NK-92 (cell line): Measurements from ENCODE around the gene E2F8.

ENCODE experiments used
- DNase-seq: peaks from one replicate; lab custom pipeline; 2025; ENCODE audit not compliant: unreplicated experiment; lab: John Stamatoyannopoulos, UW

E2F8 gene

DNA sequence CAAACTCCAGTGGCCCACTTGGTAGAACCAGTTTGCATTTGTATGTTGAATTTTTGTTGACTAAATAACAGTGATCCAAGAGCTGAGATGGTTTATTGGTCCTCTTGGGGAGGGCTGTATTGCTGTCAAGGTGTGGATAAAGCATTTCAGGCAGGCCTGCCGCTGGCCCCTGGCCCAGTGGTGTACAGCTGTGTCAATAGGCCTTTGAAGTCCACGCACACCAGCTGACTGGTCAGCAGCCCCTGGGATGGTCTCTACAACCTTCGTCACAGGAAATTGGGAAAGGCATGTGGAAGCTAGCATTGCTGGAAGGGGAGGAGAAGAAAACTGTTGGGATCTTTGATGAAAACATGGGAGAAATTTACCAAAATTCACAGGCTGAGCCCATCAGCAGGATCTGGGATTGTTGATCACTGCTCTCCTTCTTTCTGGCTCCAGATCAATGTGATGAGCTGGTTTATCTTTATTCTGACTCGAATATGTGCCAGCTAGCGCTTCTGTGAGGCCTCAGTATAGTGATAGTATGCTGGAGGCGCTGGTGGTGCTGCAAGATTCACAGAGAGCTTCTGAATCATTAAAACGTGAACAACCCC lies 12.5 kb upstream of the E2F8 start:
- DNase-seq = no peak

DNA sequence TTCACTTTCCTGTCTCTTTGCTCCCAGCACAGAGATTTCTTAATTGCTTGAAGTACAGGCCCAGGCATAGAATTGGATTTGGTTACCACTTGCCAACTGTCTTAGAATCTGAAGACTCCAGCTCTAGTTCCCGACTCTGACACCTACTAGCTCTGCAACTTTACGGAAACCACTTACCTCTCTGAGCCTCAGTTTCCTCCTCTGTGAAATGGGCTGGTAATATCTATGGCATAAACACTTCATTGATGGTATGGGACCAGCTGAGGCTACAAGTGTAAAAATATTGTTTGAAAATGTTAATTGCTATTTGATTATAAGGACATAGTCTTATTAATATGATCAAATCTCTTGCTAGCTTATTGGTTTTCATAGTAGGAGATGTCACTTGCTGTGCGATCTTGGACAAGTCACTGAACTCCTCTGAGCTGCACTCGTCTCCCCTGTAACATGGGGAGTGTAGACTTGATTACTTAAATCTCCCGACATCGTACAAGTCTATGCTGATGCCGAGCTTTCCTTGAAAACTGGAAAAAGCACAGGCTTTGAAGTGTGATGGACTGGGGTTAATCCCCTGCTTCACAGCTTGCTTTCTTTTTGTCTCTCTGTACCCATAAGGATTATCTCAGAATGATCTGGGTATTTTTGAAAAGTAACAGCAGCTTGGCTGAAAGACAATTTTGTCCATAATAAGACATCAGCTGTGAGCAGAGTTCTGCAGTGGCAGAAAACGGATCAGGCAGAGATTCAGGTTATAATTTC lies 11.8 kb upstream of the E2F8 start:
- no peak for DNase-seq

DNA sequence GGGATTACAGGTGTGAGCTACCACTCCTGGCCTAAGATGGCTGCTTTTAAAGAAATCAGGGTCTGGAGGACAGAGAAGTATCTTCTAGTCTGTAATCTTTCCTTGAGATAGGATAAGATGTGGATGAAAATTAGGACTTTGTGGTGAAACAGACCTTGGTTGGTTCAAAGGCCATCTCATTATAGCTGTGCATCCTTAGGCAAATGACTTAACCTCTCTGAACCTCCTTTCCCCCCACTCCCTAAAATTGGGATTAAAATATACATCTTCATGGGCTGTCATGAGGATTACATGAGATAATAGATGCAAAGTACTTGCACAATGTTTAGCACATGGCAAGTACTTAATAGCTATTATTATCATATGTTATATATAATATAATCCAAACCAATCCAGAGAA lies 10.8 kb upstream of the E2F8 start:
- no peak for DNase-seq

DNA sequence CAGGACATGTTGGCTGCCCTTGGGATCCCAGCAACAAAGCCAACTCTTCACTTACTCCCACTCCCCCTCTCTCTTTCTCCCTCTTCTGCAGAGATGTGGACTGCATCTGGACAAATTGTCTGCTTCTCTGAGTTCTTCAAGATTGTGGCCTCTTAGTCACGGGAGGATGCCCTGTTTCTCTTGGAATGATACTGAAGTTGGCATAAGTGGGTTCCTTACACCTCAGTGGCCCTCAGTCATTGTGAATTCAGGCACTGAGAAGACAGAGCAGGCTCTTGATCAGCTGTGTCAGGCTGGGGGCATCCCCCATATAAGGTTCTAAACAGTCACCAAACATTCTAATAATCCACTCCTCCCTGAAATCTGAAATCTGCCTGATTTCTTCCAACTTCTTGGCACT lies 6.1 kb upstream of the E2F8 start:
- no peak for DNase-seq

DNA sequence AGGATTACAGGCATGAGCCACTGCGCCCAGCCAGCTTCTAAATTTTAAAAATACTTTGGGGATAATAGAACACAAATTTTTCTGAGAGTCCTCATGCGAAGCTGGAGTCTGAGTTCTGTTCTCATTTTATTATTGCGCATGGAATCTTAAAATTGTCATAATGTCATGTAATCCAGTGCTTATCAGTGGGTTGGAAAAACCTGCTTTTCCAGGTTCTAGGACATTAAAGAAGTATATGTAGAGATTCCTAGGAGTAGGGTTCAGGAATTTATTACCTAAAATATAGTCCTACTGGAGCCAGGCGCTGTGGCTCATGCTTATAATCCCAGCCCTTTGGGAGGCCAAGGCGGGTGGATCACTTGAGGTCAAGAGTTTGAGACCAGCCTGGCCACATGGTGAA lies 4.6 kb upstream of the E2F8 start:
- DNase-seq = no peak

DNA sequence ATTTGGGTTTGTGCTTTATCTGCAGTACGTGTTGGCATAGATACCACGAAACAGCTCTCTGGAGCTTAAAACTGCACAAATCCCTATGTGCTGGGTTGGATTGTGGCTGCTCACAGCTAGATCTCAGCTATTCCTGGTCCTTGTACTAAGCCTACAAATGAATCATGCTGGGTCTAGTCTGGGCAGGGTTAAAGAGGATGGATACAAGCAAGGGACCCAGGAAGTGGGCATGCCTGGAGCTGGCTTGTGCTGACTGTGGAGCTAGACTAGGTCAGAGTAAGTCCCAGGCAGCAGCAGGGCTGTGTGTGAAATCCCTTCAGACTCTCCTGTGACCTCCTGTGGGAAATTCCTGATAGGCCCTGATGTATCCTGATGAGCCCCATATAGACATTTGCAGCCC lies 3.9 kb upstream of the E2F8 start:
- DNase-seq = no peak

DNA sequence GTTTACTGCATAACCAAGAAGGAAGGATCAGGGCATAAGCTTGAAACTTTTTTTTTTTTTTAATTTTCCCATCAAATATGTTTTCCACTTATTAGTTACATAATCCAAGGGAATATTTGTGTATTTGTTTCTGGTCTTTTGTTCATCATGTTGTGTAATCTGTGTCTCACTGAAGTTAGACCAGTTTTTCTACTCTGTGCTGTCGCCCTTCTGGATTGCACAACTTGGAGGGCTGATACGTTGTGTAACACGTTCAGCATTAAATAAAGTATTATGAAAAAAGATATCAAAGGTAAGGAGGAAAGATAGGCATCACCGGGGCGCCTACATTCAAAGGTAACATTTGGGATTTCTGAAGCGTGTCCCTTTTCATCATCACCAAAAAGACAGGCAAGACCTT lies 3.3 kb upstream of the E2F8 start:
- no peak for DNase-seq

DNA sequence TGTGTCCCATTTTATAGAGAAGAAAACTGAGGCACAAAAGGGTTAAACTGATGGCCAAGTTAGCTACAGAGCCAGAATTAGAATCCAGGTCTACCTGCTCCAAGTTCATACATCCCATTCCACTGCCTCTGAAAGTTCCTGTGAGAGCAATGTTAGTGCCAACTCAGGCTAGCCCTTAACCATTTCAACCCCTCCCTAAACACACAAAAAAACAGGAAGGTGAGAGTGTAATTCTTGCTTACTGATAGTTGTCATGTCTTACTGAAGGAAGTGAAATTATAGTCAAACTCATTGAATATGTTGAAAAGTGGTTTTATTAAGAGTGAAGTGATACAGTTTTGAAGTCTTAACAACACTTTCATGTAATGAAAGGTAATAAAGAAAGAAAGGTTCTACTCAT lies 2.9 kb upstream of the E2F8 start:
- no peak for DNase-seq

DNA sequence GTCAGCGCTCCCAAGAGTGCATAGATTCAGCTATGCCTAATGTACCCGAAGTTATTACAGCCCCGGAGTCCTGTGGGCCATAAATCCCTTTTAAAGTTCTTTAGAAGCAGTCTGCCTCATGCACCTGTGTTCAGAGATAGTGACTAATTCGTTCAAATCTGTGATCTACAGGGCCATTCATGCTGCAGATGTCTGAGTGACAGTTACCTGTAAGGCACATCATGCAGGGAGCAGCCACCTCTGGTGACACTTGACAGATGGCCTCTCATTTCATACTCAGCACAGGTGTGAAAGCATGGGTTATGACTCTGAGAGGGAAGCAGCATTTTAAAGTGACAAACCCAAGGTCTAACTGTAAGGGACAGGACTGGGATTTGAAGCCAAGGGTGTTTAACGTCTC lies 2.4 kb upstream of the E2F8 start:
- DNase-seq = no peak

DNA sequence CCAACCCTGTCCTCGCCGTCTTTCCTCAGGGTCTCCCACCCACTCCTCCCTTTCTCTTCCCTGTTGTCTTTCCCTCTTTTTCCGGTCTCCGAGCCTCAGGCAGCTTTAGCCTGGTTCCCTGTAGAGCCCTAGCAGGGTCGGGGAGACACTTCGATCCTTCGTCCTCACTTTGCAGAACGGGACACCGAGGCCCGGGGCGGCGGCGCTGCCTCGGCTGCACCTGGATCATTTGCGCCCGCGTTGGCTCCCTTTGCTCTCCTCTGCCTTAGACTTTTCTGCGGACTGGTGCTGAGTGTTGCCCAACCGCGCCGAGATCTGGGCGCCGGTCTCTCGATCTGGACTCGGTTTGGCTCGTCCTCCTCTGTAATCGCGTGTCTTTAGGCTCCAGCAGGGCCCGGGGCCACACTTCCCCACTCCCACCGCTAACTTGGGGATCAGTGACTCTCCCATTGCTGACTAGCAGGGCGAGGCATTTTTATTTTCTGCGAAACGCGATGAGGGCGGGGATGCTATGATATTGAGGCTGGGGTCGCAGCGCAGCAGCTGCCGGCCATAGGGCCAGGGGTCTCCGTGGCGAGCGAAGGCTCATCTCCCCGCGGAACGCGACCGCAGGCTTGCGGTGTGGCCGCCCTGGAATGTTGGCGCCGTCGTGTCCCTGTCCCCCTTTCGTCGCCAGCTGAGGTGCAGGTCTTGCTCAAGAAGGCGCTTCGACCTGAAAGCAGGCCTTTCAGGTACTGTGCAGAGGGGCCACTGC lies 1.6 kb upstream of the E2F8 start:
- no peak for DNase-seq

DNA sequence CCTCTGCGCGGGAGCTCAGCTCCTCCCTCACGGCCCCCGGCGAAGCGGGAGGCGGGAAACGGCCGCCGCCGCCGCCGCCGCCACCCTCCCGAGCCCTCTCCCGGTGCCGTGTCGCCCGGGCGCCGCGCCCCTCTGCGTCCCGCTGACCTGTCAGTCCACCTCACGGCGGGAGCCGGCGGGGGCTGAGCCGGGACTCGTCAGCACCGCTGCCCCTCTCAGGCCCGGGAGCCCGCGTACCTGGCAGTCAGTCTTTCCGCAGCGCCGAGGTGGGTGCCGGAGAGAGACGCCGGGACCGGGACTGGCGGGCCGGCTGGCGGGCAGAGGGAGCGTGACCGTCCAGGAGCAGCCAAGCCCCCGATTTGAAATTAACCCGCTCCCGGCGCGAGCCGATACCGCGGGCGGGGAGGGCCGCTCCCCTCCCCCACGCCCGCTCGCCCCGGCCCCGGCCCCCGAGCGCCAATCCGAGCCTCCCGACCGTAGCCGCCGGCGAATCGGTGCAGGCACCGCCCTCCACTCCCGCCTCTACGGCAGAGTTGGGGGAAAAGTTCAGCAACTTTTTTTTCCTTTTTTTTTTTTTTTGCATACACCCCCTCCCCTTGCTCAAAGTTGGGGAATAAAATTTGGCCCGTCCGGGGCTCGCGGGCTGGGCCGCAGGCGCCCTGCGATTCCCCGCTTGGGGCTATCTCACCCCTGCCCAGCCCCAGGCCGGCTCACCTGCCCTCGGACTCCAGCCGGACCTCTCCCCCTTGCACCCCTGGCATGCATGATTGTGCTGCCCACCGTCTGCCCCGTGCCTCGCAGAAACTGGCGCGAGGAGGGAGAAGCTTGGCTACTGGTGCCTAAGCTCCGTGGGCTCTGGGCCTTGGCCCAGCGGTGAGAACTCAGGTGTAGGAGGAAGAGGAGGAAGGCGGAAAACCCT lies 774 bp upstream of the E2F8 start:
- no peak for DNase-seq

DNA sequence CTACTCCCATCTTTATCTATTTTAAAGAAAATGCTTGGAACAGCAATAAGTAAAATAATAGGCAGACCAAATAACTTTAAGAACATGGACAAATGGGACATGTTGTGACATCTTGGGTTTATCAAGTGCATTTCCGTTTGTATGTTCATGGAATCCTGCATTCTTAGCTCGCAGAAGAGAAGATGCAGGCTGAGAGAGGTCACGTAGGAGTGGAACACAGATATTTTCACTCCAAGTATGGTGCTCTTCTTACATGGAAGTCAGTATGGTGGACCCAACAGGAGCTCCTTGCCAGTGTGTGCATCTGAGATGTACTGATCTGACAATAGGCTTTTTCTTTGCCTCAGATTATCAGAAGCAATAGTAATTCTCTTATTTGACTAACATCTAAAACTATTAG lies 1.7 kb downstream of the E2F8 start:
- DNase-seq = no peak

DNA sequence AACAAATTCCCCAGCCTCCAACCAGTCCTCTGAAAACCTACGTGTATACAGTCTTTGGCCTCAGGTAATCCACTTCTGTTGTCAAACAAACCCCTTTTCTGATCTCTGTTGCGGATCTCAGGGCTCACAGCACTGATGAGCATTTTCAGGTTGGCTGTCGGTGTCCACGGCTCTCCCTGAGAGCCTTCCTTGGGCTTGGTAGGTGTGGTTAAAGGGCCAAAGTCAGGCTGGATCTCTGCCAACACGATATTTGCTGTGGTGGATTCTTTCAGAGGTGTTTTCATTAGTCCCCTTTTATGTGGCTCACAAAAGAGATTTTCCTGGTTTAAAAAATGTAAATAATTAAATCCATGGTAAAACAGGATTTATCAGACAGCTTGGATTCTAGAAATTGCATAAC lies 2.9 kb downstream of the E2F8 start:
- no peak for DNase-seq

DNA sequence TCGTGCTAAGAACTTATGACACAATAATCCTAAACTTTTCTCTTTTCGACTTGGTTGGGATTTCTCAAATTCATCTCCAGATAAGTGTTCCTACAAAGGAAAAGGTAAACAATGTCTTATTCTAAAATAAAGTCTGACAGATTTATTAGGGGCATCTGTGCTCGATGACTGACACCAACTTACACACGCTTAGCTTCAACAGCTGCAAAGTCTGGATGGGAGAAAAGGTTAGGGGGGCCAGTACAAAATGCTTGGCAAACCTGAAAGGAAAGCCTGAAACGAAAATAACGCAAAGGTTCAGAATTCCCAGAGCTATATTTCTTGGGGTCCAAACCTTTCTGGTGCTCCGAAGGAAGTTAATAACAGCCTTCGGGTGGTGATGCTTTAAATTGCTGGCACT lies 3.4 kb downstream of the E2F8 start:
- no peak for DNase-seq

DNA sequence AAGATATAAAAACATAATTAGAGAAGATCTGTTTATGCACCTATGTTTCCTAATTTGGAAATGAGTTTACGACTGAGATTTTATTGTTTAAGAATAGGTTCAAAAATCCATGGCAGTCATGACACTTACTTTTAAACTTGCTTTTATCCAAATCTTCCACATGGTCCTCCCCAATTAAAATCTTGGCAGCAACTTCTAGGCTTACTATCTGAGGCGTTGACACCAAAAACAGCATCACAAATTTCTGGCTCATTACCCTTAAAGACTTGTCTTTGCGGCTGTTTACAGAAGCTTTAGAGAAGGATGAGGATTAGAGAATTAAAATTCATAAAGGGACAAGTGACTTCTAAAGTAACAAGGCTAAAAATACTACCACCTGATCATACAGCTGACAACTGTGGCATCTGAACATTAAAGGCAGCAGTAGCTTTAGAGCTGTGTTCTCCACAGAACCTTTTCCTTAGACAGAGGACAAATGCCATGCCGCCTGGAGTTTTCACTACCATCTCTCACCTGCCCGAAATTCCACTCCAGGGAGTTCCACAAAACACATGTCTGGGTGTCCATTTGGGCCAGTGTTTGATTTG lies 6.4 kb downstream of the E2F8 start:
- DNase-seq = no peak

DNA sequence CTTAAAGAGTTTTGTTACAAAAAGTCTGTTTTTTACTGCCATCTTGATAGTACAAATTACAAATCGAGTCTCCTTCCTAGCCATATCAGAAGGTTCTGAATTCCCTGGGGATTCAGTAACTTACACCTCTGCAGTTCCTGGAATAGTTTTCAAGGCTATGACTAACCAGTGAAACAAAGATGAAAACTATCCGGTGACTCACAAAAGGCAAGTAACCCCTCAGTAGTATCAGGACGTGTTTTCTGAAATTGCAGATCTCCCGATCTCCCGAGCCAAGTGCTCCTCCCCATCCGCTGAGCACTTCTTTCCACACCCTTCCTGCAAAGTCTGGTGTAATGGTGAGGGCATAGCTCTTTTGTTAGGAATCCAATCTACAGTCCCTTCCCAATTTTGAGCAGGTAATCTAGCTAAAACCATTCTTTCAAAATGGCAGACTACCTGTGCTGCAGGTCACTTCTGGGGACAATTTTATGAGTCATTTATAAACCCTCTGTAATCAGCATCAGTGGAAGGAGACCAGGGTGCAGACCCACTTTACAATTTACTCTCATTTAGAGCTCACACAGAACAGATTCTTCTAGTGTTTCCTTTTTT lies 7.7 kb downstream of the E2F8 start:
- no peak for DNase-seq

DNA sequence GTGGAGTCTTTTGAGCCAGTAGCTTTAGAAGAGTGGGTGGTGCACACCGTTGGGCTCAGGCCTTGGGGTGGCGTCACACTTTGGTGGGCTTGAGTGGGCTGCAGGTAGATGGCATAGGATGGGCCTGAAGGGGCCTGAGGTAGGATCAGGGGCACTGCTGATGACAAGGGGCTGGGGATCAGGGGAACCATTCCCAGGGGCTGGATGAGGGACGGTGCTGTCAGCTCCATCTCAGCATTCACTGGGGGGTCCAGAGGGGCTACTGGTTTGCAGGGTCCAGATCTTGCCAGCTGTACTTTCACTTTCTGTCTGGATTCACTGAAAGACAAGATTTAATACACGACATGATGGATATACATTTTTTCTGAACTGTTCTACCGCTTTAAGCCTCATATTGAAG lies 11.1 kb downstream of the E2F8 start:
- no peak for DNase-seq

DNA sequence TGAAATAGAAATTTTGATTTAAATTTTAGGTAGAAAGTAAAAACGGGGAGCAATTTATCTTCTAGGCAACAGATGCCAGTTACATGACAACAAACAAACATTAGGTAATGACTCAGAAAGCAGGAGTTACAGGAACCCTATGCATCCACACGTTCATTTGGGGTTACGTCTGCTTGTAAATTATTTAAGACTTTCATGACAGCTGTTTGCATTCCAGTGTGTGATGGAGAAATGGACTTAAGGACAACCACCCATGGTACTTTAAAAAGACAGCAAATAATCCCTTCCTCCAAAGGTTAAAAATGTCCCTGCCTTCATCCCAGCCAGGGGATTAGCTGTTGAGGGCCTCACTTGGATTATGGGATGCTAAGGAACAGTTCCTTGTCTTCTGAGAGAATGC lies 11.8 kb downstream of the E2F8 start:
- DNase-seq = no peak

DNA sequence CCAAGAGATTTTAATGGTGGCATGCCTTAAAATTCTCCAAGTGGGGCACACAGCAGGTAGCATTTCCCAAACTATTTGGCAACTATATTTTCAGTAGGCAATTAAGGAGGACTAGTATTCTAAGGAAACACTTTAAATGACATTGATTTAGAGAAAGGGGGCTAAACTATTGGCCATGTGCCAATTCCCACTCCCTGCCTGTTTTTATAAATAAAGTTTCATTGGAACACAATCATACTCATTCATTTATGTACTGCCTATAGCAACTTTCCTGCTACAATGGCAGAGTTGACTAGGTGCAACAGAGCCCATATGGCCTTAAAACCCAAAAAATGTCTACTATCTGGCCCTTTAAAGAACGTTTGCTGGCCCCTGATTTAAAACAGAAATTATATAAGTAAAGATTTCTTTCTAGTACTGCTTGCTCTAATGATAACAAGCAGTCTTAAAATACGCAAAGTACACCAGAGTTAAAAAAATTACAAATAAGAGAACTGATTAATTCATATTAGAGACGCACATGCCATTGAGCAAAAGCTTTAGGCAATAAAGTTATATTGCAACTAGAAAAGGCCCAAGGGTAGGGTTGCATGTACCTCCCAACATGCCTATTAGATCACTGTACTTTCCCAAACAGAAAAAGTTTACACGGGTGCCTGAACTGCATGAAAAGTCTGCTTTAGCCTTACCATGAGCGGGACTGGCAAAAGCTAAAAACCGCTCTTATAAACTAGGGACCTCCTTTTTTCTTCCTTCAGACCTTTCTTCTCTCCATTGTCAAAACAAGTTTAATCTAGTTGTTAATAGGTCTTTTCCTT lies 14.2 kb downstream of the E2F8 start:
- DNase-seq = no peak

DNA sequence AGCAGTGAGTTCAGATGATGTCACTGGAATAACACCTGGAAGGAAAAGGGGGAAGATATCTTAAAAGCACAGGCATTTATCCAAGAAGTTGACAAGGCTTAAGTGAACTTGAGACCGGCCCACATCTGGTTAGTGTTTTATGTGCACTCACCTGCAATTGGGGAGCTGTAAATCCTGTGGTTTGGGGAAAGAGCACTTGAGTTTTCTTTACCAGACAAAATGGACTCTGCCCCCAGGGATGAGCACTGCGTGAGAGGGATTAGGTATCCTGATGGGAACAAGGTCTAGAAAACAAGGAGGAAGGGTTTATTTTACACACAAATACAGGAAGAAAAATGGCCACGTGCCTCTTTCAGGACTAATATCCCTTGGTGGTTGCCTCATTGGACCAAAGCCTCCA lies 15.2 kb downstream of the E2F8 start:
- no peak for DNase-seq
